ENCODE measurements around the gene HOMER1. TPM values are rescaled to one million over a fixed set of nuclear protein-coding genes. Genes with fewer than 3 reads are reported as not detected.

HOMER1 gene
- total and polyA plus RNA-seq, 2 of the 4 experiments (the other 2 are of a cell fraction): 1.9 to 6.8 TPM

GRCh38 chr5:79552984-79553383 is 39.0 kb upstream of the HOMER1 start:
- Histone ChIP-seq H4K5ac (ENCODE audit: low read depth, low read length) (no peak overlapping the region), H3K9me3 (ENCODE audit: control insufficient read depth, insufficient read depth, low read length) (no peaks in the 10 kb centered on the region), H4K91ac (ENCODE audit: insufficient read depth, low read depth, low read length) (no peak overlapping the region), H2BK20ac (ENCODE audit: low read depth, low read length) (no peak overlapping the region), H3K36me3 (ENCODE audit: control insufficient read depth, insufficient read depth, low read length) (no peaks in the 10 kb centered on the region), H2AFZ (replicated peaks; ENCODE audit: low read length, poor library complexity) (no peak overlapping the region), H2BK120ac (ENCODE audit: low read depth, low read length) (no peak overlapping the region), H3K9me1 (ENCODE audit: insufficient read depth, low read length) (no peaks in the 10 kb centered on the region), H3K27ac (ENCODE audit: insufficient read depth, low read length) (no peak overlapping the region), H2AK9ac (replicated peaks; ENCODE audit: low read depth, low read length, poor library complexity) (no peak overlapping the region), H3K4ac (ENCODE audit: low read depth, low read length) (no peak overlapping the region), H2AK5ac (ENCODE audit: low read depth, low read length) (no peak overlapping the region), H3K4me1 (ENCODE audit: control insufficient read depth, insufficient read depth, low read length) (no peaks in the 10 kb centered on the region), H3K9ac (ENCODE audit: low read depth, low read length) (no peak overlapping the region), H3K23ac (ENCODE audit: low read depth, low read length) (no peak overlapping the region), H3K14ac (replicated peaks; ENCODE audit: low read depth, low read length) (no peak overlapping the region), H3K4me3 (ENCODE audit: insufficient read depth, low read depth, low read length) (no peak overlapping the region), H3K18ac (ENCODE audit: low read depth, low read length) (no peak overlapping the region), H3K79me1 (ENCODE audit: low read depth in 1 of 2, low read length in 2 of 2) (no peaks in the 10 kb centered on the region), H4K20me1 (ENCODE audit: insufficient read depth, low read length) (no peaks in the 10 kb centered on the region), H2BK15ac (ENCODE audit: low read depth, low read length) (no peak overlapping the region), H3K27me3 (ENCODE audit: control insufficient read depth, insufficient read depth, low read length) (no peaks in the 10 kb centered on the region; the same call in none of the 2 replicates), H3K4me2 (ENCODE audit: low read depth, low read length) (no peak overlapping the region), H3K56ac (ENCODE audit: extremely low read depth, insufficient read depth, low read length) (no peak overlapping the region), H2BK5ac (ENCODE audit: low read depth, low read length, poor library complexity, severe bottlenecking) (no peak overlapping the region), H4K8ac (ENCODE audit: low read depth in 2 of 2, low read length in 2 of 2) (no peak overlapping the region)
- no TSS peak for BruUV-seq (replicated peaks)
- peak; percentile 46 for DNase-seq
- ATAC-seq (ENCODE audit: low read depth): no peak
- no peak for TF ChIP-seq MAZ (IDR thresholded peaks at IDR 0.05; ENCODE audit: borderline replicate concordance, low read depth, low read length)
- no peak for TF ChIP-seq SMC3 (IDR thresholded peaks at IDR 0.05; ENCODE audit: low read depth, low read length)
- TF ChIP-seq ELK1 (IDR thresholded peaks at IDR 0.05; ENCODE audit: borderline replicate concordance, low read depth, low read length): no peak
- no peak for TF ChIP-seq FOS (IDR thresholded peaks at IDR 0.05; ENCODE audit: low read depth, low read length)
- no peak for TF ChIP-seq MXI1 (IDR thresholded peaks at IDR 0.05; ENCODE audit: borderline replicate concordance, low read depth, low read length)
- no peak for TF ChIP-seq BHLHE40 (IDR thresholded peaks at IDR 0.05; ENCODE audit: low read depth, low read length)
- no peak for TF ChIP-seq CTCF (conservative IDR thresholded peaks at IDR 0.05; ENCODE audit: low read depth, low read length)
- TF ChIP-seq USF2 (IDR thresholded peaks at IDR 0.05; ENCODE audit: low read depth, low read length): no peak
- no peak for TF ChIP-seq MAFK (IDR thresholded peaks at IDR 0.05; ENCODE audit: low read depth, low read length)
- TF ChIP-seq POLR2A (IDR thresholded peaks at IDR 0.05; ENCODE audit: low read depth, low read length): no peak
- no peak for TF ChIP-seq RAD21 (IDR thresholded peaks at IDR 0.05; ENCODE audit: low read length)
- TF ChIP-seq RFX5 (IDR thresholded peaks at IDR 0.05; ENCODE audit: low read depth, low read length): no peak
- no peak for TF ChIP-seq CEBPB (IDR thresholded peaks at IDR 0.05; ENCODE audit: low read depth, low read length)
- TF ChIP-seq RCOR1 (IDR thresholded peaks at IDR 0.05; ENCODE audit: insufficient replicate concordance, low read length): no peak
- TF ChIP-seq NFE2L2 (IDR thresholded peaks at IDR 0.05; ENCODE audit: low read depth, low read length): no peak
- TF ChIP-seq CHD1 (IDR thresholded peaks at IDR 0.05; ENCODE audit: low read depth, low read length): no peak
- in situ Hi-C loops (cut with MboI; ENCODE audit: low sequenced_read_pairs) (loop anchor here (5.0 kb wide), 1 partner anchor 529 kb away; no protein-coding TSS in a partner anchor), dilution Hi-C loops (cut with HindIII; ENCODE audit: low sequenced_read_pairs, unreplicated experiment) (no loop called here), intact Hi-C loops (cut with micrococcal nuclease) (no loop called here)
- 14% methylated on average over 3 of the region's 4 CpGs; no CpG with 5 or more reads in 1 of the 2 experiments for WGBS, 2 experiments (ENCODE audit: extremely low coverage in 2 of 2, insufficient read length in 1 of 2)
- ChIA-PET POLR2A (ENCODE audit: unreplicated experiment) (no interaction called here), CTCF (no interaction called here)
